Esophagus squamous epithelium (tissue), 4 donors: ENCODE results near the gene MICAL1.

ENCODE experiments used
- POLR2A ChIP-seq, 4 donors: fragments of 450-650 bp; IDR thresholded peaks; one replicate each; pipeline ENCODE4 v1.6.1; 2017; ENCODE audit warnings: antibody characterized with exemption in 4 of 4, mild to moderate bottlenecking in 4 of 4, moderate library complexity in 3 of 4
- TF ChIP-seq, protein P1 (sequence below), 6 experiments: fragments of 450-650 bp in 4 of 6; fragments of 200-600 bp in 2 of 6; sonication (generic) in 2 of 6; IDR thresholded peaks; one replicate each; pipeline ENCODE4 v1.5.1; 2016 to 2019; ENCODE audit warnings: antibody characterized with exemption in 6 of 6, mild to moderate bottlenecking in 4 of 6, moderate library complexity in 4 of 6

- TF ChIP-seq, protein P1, sequence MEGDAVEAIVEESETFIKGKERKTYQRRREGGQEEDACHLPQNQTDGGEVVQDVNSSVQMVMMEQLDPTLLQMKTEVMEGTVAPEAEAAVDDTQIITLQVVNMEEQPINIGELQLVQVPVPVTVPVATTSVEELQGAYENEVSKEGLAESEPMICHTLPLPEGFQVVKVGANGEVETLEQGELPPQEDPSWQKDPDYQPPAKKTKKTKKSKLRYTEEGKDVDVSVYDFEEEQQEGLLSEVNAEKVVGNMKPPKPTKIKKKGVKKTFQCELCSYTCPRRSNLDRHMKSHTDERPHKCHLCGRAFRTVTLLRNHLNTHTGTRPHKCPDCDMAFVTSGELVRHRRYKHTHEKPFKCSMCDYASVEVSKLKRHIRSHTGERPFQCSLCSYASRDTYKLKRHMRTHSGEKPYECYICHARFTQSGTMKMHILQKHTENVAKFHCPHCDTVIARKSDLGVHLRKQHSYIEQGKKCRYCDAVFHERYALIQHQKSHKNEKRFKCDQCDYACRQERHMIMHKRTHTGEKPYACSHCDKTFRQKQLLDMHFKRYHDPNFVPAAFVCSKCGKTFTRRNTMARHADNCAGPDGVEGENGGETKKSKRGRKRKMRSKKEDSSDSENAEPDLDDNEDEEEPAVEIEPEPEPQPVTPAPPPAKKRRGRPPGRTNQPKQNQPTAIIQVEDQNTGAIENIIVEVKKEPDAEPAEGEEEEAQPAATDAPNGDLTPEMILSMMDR (IDR thresholded peaks at IDR 0.05): no peak
- TF ChIP-seq POLR2A (IDR thresholded peaks at IDR 0.05): no peak
These were observed 34.8 kb downstream of the MICAL1 start for GRCh38 chr6:109420751-109421150.
